Stimulated activated CD4-positive, alpha-beta T cell treated with anti-CD3 and anti-CD28 coated beads, Interleukin-4, amount 100 ng/mL, for 1 hour (primary cell): ENCODE data around the gene INAFM2.
A peak's percentile ranks its signal among the peaks of the same experiment; 100 is the strongest.

Experiments used
- DNase-seq: peaks from one replicate; pipeline ENCODE4 v3.0.0-alpha.2; 2020

The INAFM2 gene

DNA sequence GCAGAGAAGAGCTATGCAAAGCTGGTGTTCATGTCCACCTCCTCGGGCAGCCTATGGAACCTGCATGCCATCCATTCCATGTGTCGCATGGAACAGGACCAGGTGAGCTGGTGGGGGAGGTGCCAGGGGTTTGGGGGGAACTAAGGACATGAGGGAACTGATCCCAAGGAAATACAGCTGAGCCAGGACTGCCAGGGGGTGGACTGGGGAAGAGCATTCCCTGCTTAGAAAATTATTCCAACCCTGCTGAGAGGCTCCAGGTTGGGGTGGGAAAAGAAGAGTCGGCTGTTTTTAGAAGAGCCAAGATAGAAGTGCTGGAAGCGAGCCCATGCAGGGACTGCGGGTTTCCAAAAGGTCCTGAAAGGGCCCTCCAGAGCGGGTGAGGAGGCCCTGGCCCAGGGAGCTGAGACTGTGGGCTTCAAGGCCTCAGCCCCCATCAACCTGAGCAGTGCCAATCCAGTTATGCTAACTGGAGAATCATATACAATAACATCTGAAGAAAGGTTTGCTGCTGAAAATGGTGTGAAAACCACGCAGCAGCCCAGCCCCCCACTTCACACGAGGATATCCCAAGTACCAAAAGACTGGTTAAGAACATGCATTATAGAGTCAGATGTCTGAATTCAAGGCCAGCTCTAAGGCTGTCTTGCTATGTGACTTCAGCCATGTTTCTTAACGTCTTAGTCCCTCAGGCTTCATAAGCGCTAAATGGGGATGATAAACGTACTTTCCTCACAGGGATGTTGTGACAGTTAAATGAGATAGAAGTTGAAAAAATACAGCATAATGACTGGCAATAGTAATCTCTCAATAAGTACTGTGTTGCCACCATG lies 42.3 kb downstream of the INAFM2 start:
- DNase-seq: no peak

DNA sequence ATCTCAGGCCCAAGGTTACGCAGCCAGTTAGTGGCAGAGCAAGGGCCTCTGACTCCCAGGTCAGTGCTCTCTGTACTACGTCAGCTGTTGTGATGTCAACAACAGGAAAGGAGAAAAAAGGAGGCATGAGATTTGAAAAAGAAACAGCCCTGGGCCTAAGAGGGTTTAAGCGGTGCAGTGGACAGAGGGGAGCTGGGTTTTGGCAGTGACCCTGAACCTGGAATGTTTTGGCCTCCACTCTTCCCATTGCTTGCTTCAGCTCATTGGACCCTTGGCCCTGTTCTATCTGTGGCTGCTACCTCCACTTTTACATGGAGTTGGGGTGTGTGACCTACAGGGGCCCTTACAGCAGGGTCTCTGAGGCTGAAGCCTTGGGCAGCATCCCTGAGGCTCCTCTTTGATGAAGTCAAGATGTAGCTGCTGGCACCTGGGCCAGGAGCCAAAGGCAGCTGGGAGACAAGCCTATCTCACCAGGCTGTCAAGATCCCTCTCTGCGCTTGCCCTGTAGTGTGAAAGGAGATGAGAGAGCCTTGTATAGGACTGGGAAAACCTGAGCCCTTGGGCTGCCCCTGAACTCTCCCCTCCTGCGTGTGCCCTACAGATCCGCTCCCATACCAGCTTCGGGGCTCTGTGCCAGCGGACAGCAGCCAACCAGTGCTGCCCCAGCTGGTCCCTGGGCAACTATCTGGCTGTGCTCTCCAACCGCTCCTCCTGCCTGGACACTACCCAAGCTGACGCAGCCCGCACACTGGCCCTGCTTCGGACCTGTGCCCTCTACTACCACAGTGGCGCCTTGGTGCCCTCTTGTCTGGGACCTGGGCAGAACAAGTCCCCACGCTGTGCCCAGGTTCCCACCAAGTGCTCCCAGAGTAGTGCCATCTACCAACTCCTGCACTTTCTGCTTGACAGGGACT lies 43.2 kb downstream of the INAFM2 start:
- DNase-seq: no peak

DNA sequence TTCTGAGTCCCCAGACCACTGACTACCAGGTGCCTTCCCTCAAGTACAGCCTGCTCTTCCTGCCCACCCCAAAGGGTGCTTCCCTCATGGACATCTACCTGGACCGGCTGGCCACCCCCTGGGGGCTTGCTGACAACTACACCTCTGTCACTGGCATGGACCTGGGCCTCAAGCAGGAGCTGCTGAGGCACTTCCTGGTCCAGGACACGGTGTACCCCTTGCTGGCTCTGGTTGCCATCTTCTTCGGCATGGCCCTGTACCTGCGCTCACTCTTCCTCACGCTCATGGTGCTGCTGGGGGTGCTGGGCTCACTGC lies 43.8 kb downstream of the INAFM2 start:
- no peak for DNase-seq

DNA sequence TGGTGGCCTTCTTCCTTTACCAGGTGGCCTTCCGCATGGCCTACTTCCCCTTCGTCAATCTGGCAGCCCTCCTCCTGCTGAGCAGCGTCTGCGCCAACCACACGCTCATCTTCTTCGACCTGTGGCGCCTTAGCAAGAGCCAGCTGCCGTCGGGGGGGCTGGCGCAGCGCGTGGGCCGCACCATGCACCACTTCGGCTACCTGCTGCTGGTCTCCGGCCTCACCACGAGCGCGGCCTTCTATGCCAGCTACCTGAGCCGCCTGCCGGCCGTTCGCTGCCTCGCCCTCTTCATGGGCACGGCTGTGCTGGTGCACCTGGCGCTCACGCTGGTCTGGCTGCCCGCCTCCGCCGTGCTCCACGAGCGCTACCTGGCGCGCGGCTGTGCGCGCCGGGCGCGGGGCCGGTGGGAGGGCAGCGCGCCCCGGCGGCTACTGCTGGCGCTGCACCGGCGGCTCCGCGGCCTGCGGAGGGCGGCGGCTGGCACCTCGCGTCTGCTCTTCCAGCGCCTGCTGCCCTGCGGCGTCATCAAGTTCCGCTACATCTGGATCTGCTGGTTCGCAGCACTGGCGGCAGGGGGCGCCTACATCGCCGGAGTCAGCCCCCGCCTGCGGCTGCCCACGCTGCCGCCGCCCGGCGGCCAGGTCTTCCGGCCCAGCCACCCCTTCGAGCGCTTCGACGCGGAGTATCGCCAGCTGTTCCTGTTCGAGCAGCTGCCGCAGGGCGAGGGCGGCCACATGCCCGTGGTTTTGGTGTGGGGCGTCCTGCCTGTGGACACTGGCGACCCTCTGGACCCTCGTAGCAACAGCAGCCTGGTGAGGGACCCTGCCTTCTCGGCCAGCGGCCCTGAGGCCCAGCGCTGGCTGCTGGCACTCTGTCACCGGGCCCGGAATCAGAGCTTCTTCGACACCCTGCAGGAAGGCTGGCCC lies 44.5 kb downstream of the INAFM2 start:
- peak; percentile 85 for DNase-seq

DNA sequence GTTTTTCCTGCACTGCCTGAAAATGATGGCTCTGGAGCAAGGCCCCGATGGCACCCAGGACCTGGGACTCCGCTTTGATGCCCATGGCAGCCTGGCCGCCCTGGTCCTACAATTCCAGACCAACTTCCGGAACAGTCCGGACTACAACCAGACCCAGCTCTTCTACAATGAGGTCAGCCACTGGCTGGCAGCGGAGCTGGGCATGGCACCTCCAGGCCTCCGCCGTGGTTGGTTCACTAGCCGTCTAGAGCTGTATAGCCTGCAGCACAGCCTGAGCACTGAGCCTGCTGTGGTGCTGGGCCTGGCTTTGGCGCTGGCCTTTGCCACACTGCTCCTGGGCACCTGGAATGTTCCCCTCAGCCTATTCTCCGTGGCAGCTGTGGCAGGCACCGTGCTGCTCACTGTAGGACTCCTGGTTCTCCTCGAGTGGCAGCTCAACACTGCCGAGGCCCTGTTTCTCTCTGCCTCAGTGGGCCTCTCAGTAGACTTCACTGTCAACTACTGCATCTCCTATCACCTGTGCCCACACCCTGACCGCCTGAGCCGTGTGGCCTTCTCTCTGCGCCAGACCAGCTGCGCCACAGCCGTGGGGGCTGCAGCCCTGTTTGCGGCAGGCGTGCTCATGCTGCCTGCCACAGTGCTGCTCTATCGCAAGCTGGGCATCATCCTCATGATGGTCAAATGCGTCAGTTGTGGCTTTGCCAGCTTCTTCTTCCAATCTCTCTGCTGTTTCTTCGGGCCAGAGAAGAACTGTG lies 45.4 kb downstream of the INAFM2 start:
- DNase-seq: no peak

DNA sequence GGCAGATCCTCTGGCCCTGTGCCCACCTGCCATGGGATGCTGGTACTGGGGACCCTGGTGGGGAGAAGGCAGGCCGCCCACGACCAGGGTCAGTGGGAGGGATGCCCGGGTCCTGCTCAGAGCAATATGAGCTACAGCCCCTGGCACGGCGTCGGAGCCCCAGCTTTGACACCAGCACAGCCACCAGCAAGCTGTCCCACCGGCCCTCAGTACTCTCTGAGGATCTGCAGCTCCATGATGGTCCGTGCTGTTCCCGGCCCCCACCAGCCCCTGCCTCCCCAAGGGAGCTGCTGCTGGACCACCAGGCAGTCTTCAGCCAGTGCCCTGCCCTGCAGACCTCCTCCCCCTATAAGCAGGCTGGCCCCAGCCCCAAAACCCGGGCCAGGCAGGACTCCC lies 46.0 kb downstream of the INAFM2 start:
- no peak for DNase-seq

DNA sequence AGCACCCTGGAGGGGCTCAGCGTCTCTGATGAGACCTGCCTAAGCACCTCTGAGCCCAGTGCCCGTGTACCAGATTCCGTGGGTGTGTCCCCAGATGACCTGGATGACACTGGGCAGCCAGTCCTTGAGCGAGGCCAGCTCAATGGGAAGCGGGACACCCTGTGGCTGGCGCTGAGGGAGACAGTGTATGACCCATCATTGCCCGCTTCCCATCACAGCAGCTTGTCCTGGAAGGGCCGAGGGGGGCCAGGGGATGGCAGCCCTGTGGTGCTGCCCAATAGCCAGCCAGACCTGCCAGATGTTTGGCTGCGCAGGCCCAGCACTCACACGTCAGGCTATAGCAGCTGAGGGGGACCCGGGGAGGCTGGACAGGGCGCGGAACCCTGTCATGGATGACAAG lies 46.5 kb downstream of the INAFM2 start:
- no peak for DNase-seq

DNA sequence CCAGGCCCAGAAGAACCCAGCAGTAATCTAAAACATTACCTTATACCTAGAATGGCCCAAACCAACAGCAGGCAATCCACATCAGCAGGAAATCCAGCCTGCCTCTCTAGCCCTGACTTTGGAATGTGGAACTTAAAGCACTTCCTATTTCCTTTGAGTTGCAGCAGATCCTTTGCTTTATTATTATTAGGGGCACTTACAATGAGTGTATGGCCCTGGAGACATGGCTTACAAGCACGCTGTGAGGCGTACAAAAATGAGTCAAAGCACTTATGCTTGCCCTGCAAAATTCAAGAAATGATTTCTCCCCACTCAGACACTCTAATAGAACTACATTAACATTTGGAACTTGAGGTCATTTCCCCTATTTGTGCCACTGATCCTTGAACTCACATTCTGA lies 49.5 kb downstream of the INAFM2 start:
- no peak for DNase-seq
